ENCODE measurements around the gene CCDC160.
"Not testable (repeated sequence)": the region's sequence is repeated elsewhere in the genome, so short reads cannot be mapped to it uniquely, and the experiment has no call there.

The CCDC160 gene

GRCh38 chrX:134236626-134237614 is at the start of gene CCDC160:
Gene CCDC160 (plus strand): TSS chrX:134237182. CDS start chrX:134244801, 7,619 bp downstream.
- DNase-seq (ENCODE audit: low read depth in 1 of 2, low spot score in 1 of 2) = no peak

- no peak for DNase-seq (ENCODE audit: low read depth in 1 of 2, low spot score in 1 of 2)
These were observed 45.7 kb upstream of the CCDC160 start for GRCh38 chrX:134191281-134191680.

GRCh38 chrX:134194915-134195314 is 42.1 kb upstream of the CCDC160 start:
- DNase-seq (ENCODE audit: low read depth in 1 of 2, low spot score in 1 of 2) = no peak

- DNase-seq (ENCODE audit: low read depth in 1 of 2, low spot score in 1 of 2) = no peak
These were observed 34.4 kb upstream of the CCDC160 start for GRCh38 chrX:134202561-134202960.

DNA sequence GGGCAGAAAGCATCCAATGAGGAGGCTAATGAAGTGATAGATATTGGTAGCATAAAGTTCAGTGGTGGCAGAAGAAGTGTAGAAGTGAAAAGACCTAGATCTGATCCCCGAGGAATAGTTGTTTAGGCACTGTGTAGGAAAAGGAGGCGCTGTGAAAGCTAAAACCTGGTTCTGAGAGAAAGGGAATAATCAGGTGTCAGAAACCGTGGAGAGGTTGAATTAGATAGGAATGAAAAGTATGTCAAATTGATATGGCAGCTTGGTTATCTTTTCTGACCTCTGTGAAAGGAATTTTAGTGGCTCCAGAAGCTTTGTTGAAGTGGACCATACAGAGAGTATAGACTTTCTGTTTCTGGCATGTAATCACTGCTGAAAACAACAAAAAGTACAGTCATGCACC is 30.8 kb upstream of the CCDC160 start:
- DNase-seq (ENCODE audit: low read depth in 1 of 2, low spot score in 1 of 2) = no peak

DNA sequence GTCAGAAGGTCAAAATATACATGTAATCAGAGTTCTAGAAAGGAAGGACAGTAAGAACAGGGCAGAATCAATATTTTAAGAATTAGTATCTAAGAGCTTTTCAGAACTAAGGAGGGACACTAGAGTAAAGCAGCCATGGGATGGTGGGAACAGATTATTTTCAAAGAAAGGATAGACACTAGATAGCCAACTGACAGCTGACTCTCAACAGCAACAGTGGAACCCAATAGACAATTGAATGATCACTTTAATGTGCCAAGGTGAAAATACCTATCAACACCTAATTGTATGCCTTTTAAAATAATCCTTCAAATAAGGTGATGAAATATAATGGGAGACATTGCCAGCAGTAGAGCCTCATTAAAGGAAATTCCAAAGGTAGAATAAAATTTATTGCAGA is 26.5 kb upstream of the CCDC160 start:
- DNase-seq (ENCODE audit: low read depth in 1 of 2, low spot score in 1 of 2) = no peak

GRCh38 chrX:134235236-134235635 is 1.7 kb upstream of the CCDC160 start:
- DNase-seq (ENCODE audit: low read depth in 1 of 2, low spot score in 1 of 2) = no peak

GRCh38 chrX:134238144-134238543 is 1.2 kb downstream of the CCDC160 start:
- DNase-seq (ENCODE audit: low read depth in 1 of 2, low spot score in 1 of 2) = not testable (repeated sequence)

DNA sequence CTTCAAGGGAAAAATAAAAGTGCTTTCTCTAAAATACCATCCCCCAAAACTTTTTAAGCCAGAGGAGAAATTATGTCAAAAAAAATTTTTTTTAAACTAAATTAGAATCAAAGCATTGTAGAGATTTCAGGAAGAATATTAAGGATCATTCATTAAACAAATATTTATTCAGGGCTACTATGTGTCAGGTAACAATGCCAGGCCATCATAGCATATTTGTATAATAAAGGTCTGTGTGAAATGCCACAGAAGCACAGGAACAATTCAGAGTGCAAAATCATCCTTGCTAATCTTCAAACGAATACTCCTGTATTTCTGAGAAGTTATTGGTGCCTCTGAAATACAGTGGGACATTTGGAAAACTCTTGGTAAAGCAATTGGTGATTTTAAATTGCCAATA is 2.0 kb downstream of the CCDC160 start:
- DNase-seq (ENCODE audit: low read depth in 1 of 2, low spot score in 1 of 2) = no peak

DNA sequence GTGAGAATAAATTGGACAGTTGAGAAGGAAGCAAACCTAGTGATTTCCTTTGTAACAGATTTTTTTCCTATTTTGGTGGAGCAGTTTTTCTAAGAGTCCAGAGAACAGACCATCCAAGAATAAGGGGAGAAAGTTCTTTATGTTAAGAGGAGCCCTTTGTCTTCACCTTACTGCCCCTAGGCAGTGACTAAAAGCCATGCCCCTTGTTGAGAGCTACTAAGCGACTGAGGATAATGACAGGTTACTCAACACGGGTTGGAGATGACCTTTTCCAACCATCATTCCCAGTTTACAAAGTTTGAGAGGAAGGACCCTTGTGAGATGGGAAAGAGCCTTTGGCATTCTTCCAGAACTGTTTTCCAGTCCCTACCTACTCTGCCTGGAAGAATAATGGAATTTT is 3.2 kb downstream of the CCDC160 start:
- no peak for DNase-seq (ENCODE audit: low read depth in 1 of 2, low spot score in 1 of 2)

GRCh38 chrX:134241960-134242619 is 5.1 kb downstream of the CCDC160 start:
- no peak for DNase-seq (ENCODE audit: low read depth in 1 of 2, low spot score in 1 of 2)

- DNase-seq (ENCODE audit: low read depth in 1 of 2, low spot score in 1 of 2) = no peak
These were observed 7.1 kb downstream of the CCDC160 start for GRCh38 chrX:134244043-134244442.

DNA sequence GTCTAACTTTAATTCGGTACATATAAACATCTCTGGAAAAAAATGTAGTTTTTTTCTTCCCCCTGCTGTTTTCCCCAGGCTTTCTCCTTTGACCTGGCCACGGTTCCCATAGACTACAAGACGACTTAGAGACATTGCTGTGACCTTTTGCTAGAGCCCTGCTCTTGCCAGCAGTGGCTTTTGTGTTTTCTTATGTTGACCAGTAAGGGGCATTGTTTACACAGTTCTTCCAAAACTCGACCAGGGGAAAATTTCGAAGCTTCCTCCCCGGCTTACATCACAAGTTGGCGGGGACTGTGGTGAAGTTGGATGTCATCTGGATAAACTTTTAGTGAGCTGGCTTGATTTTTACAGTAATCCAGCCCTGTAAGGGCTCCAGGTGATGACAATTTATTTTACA is 9.3 kb downstream of the CCDC160 start:
- DNase-seq (ENCODE audit: low read depth in 1 of 2, low spot score in 1 of 2) = no peak

GRCh38 chrX:134247492-134247891 is 10.5 kb downstream of the CCDC160 start:
- DNase-seq (ENCODE audit: low read depth in 1 of 2, low spot score in 1 of 2) = no peak

GRCh38 chrX:134249241-134249640 is 12.3 kb downstream of the CCDC160 start:
- no peak for DNase-seq (ENCODE audit: low read depth in 1 of 2, low spot score in 1 of 2)

- no peak for DNase-seq (ENCODE audit: low read depth in 1 of 2, low spot score in 1 of 2)
These were observed 14.3 kb downstream of the CCDC160 start for GRCh38 chrX:134251241-134251640.

- DNase-seq (ENCODE audit: low read depth in 1 of 2, low spot score in 1 of 2) = no peak
These were observed 17.5 kb downstream of the CCDC160 start for GRCh38 chrX:134254511-134254910.

GRCh38 chrX:134255555-134255954 is 18.6 kb downstream of the CCDC160 start:
- no peak for DNase-seq (ENCODE audit: low read depth in 1 of 2, low spot score in 1 of 2)

GRCh38 chrX:134256684-134257083 is 19.7 kb downstream of the CCDC160 start:
- DNase-seq (ENCODE audit: low read depth in 1 of 2, low spot score in 1 of 2) = no peak

DNA sequence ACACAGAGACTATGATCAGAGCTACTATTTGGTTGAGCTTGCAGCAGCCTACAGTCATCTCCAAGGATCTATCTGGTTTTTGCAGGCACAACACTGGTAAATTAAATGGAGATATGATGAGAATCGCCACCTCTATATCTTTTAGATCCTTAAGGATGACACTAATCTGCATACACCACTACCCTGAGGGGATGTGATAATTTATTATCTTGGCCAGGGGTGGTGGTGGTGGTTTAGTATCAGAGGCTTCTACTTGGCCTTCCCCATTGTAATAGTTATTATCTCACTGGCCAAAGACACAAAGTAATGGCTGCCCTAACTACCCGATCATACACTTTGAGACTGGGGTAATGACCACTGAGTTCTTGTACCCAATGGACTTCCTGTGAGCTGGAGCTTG is 21.2 kb downstream of the CCDC160 start:
- no peak for DNase-seq (ENCODE audit: low read depth in 1 of 2, low spot score in 1 of 2)

GRCh38 chrX:134285934-134286333 is 49.0 kb downstream of the CCDC160 start:
- DNase-seq (ENCODE audit: low read depth in 1 of 2, low spot score in 1 of 2) = not testable (repeated sequence)

DNA sequence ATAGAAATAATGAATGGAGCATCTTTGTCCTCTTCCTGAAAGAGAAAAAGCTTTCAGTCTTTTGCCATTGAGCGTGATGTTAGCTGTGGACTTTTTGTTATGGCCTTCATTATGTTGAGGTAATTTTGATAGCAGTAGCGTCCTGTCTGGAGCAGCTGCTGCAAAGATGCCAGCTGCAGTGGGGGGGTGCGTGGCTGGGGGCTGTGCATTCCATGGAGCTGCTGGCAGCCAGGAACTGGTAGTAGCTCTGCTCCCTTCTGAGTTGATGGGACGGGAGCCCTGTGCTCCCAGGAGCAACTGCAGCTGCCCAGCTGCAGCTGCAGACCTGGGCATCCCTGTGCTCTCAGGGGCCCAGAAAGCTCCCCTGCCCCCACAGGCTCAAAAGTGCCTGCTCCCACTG is 50.4 kb downstream of the CCDC160 start:
- DNase-seq (ENCODE audit: low read depth in 1 of 2, low spot score in 1 of 2) = no peak
